Natural killer cell (primary cell): ENCODE results near the gene KIF20A. TPM values are rescaled to one million over a fixed set of nuclear protein-coding genes. Genes with fewer than 3 reads are reported as not detected.

Experiments used
- ATAC-seq, 3 donors: fragments of 150-1000 bp in 2 of 3; fragments of 200-7000 bp in 1 of 3; cut with Tn5 transposase; 1 replicate in 1 of 3; 2 replicates in 2 of 3; pipeline ENCODE4 v1.10.0; 2021; ENCODE audit warnings: mild to moderate bottlenecking in 2 of 3, moderate library complexity in 2 of 3
- DNase-seq, 2 donors: peaks; one replicate each; pipeline versions ENCODE4 v3.0.0 to v3.0.0-alpha.2; 2013 to 2021; ENCODE audit warnings: mixed read lengths in 1 of 2
- H3K27ac ChIP-seq: one replicate; pipeline ENCODE4 v1.5.1; 2013; ENCODE audit warnings: mild to moderate bottlenecking, low read length
- H3K27me3 ChIP-seq: one replicate; pipeline ENCODE4 v1.6.1; 2013; ENCODE audit warnings: low read length; ENCODE audit not compliant: control insufficient read depth, insufficient read depth
- H3K36me3 ChIP-seq: one replicate; pipeline ENCODE4 v1.6.1; 2013; ENCODE audit warnings: low read length; ENCODE audit not compliant: control insufficient read depth, insufficient read depth
- H3K4me1 ChIP-seq: one replicate; pipeline ENCODE4 v1.6.1; 2013; ENCODE audit warnings: low read length; ENCODE audit not compliant: control insufficient read depth, insufficient read depth
- H3K4me3 ChIP-seq: one replicate; pipeline ENCODE4 v1.5.1; 2013; ENCODE audit warnings: low read length
- H3K9me3 ChIP-seq: one replicate; pipeline ENCODE4 v1.6.1; 2013; ENCODE audit warnings: low read length; ENCODE audit not compliant: control insufficient read depth, insufficient read depth
- H3K27ac Mint-ChIP-seq, 2 donors: one replicate each; pipeline ENCODE4 v1.8.0; 2022; ENCODE audit warnings: mild to moderate bottlenecking in 2 of 2, mixed read lengths in 2 of 2, moderate library complexity in 1 of 2
- H3K27me3 Mint-ChIP-seq, 2 donors: one replicate each; pipeline ENCODE4 v1.8.0; 2022; ENCODE audit warnings: low read depth in 2 of 2, mixed read lengths in 2 of 2
- H3K36me3 Mint-ChIP-seq: one replicate; pipeline ENCODE4 v1.8.0; 2022; ENCODE audit warnings: mixed read lengths
- H3K4me1 Mint-ChIP-seq, 2 donors: one replicate each; pipeline ENCODE4 v1.8.0; 2022; ENCODE audit warnings: mixed read lengths in 2 of 2
- H3K4me3 Mint-ChIP-seq: one replicate; pipeline ENCODE4 v1.8.0; 2022; ENCODE audit warnings: mild to moderate bottlenecking, moderate library complexity, mixed read lengths
- H3K9me3 Mint-ChIP-seq, 2 donors: one replicate each; pipeline ENCODE4 v1.8.0; 2022; ENCODE audit warnings: mixed read lengths in 2 of 2
- WGBS: methylation state at CpG from one replicate; pipeline ENCODE4 v1.1.7; 2013; ENCODE audit warnings: missing lambda C conversion rate; ENCODE audit not compliant: insufficient coverage; 5-methylcytosine and 5-hydroxymethylcytosine counted together
- intact Hi-C: fragments of 100-400 bp; cut with micrococcal nuclease; formaldehyde crosslinking; loops from one replicate; pipeline ENCODE4 v1.14.2; 2022
- total RNA-seq, 4 donors: library from RNA; stranded (reverse); fragments of 120-200 nt in 1 of 4; gene quantifications; one replicate each; pipeline versions ENCODE4 v1.2.3 to v1.2.4, GENCODE V29; 2013 to 2022
- TF ChIP-seq, protein P1 (sequence below): fragments of 200-600 bp; IDR thresholded peaks from one replicate; pipeline ENCODE4 v1.8.0; 2022; ENCODE audit warnings: antibody characterized with exemption

The KIF20A gene
- total RNA-seq, 3 donors from 2014 or later (not counting 1 experiment from before 2014, with no cell fraction given) = 0.15 to 1.5 (median 0.61) TPM

- no peaks in the 10 kb centered on the region for H3K27me3 Mint-ChIP-seq
- H3K4me1 Mint-ChIP-seq = peaks cover 0 to 5% of the 10 kb centered on the region in 2 donors
- H3K4me3 Mint-ChIP-seq = no peak overlapping the region
- 96% methylated on average over 5 of the region's 5 CpGs for WGBS
- no peaks in the 10 kb centered on the region for H3K9me3 Mint-ChIP-seq
- H3K27me3 ChIP-seq = no peaks in the 10 kb centered on the region
- H3K27ac ChIP-seq = no peak overlapping the region
- H3K27ac Mint-ChIP-seq = no peak overlapping the region
- TF ChIP-seq, protein P1, sequence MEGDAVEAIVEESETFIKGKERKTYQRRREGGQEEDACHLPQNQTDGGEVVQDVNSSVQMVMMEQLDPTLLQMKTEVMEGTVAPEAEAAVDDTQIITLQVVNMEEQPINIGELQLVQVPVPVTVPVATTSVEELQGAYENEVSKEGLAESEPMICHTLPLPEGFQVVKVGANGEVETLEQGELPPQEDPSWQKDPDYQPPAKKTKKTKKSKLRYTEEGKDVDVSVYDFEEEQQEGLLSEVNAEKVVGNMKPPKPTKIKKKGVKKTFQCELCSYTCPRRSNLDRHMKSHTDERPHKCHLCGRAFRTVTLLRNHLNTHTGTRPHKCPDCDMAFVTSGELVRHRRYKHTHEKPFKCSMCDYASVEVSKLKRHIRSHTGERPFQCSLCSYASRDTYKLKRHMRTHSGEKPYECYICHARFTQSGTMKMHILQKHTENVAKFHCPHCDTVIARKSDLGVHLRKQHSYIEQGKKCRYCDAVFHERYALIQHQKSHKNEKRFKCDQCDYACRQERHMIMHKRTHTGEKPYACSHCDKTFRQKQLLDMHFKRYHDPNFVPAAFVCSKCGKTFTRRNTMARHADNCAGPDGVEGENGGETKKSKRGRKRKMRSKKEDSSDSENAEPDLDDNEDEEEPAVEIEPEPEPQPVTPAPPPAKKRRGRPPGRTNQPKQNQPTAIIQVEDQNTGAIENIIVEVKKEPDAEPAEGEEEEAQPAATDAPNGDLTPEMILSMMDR = no peak
- intact Hi-C loops = no loop called here
- DNase-seq = no peak
- H3K4me1 ChIP-seq = no peaks in the 10 kb centered on the region
- H3K36me3 Mint-ChIP-seq = peaks cover 39% of the 10 kb centered on the region
- ATAC-seq = no peak
- no peak overlapping the region for H3K4me3 ChIP-seq
- H3K36me3 ChIP-seq = peaks cover 86% of the 10 kb centered on the region
- no peaks in the 10 kb centered on the region for H3K9me3 ChIP-seq
These were observed 9.8 kb upstream of the KIF20A start for GRCh38 chr5:138169124-138169523.

DNA sequence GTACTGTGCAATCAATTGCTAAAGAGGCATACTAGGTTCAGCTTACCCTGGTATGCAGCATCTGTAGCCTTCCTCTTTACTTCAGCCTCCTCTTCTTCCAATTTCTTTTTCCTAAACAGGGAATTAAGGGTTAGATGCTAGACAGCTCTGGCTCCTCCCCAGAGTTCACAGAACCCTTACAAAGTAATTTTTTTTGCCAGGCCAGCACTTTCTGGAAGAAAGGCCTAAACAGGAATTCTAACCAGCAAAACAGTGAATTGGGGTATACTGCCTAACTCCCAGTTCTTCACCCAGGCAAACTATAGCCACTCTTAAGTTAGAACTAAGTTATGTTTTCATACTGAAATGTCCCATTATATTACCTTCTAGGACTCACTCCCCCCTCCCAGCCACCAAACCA lies 8.6 kb upstream of the KIF20A start:
- Mint-ChIP-seq H3K27me3 (no peaks in the 10 kb centered on the region), H3K9me3 (no peaks in the 10 kb centered on the region), H3K4me3 (no peak overlapping the region), H3K36me3 (peaks cover 28% of the 10 kb centered on the region), H3K4me1 (peaks cover 0 to 5% of the 10 kb centered on the region in 2 donors), H3K27ac (no peak overlapping the region)
- H3K4me3 ChIP-seq = no peak overlapping the region
- H3K9me3 ChIP-seq = no peaks in the 10 kb centered on the region
- H3K27me3 ChIP-seq = no peaks in the 10 kb centered on the region
- ATAC-seq (no peak), DNase-seq (no peak)
- peaks cover 81% of the 10 kb centered on the region for H3K36me3 ChIP-seq
- TF ChIP-seq, protein P1 = no peak
- intact Hi-C loops = no loop called here
- H3K27ac ChIP-seq = no peak overlapping the region
- H3K4me1 ChIP-seq = no peaks in the 10 kb centered on the region

- intact Hi-C loops = loop anchor here (1.0 to 5.0 kb wide), 3 partner anchors 35 to 426 kb away; partner anchors contain the start of genes CDC23, HNRNPA0 and KDM3B
- Mint-ChIP-seq H3K36me3 (no peaks in the 10 kb centered on the region), H3K27ac (no peak overlapping the region), H3K9me3 (no peaks in the 10 kb centered on the region), H3K27me3 (no peaks in the 10 kb centered on the region), H3K4me1 (peaks cover 0 to 5% of the 10 kb centered on the region in 2 donors), H3K4me3 (no peak overlapping the region)
- peaks cover 14% of the 10 kb centered on the region for H3K36me3 ChIP-seq
- peaks cover 18% of the 10 kb centered on the region for H3K4me1 ChIP-seq
- TF ChIP-seq, protein P1 = no peak
- peak overlapping the region; percentile 48 for H3K27ac ChIP-seq
- WGBS = under 1% methylated on average over 16 of the region's 16 CpGs
- H3K9me3 ChIP-seq = no peaks in the 10 kb centered on the region
- peak overlapping the region; percentile 81 for H3K4me3 ChIP-seq
- DNase-seq (peak in 1 of 2 donors; percentile 46), ATAC-seq (peak in 2 of 3 donors; percentile 2 to 10)
- H3K27me3 ChIP-seq = no peaks in the 10 kb centered on the region
These were observed 884 bp upstream of the KIF20A start for GRCh38 chr5:138177941-138178515.
